Smooth muscle cell (in vitro differentiated cells): ENCODE measurements around the gene PRKACG. TPM values are rescaled to one million over a fixed set of nuclear protein-coding genes. Genes with fewer than 3 reads are reported as not detected.

Experiments used
- DNase-seq: peaks from one replicate; lab custom pipeline; 2025; ENCODE audit not compliant: unreplicated experiment; lab: John Stamatoyannopoulos, UW
- H2AFZ ChIP-seq: fragments of 200-600 bp; sonication (generic); 2 replicates; pipeline ENCODE4 v1.6.0; 2016; ENCODE audit warnings: antibody characterized with exemption, low read depth, mild to moderate bottlenecking
- H3F3A ChIP-seq: fragments of 200-600 bp; sonication (generic); 2 replicates; pipeline ENCODE4 v1.6.0; 2017; ENCODE audit warnings: antibody characterized with exemption, low read depth
- H3K27ac ChIP-seq: fragments of 200-600 bp; sonication (generic); 2 replicates; pipeline ENCODE4 v1.5.1; 2016; ENCODE audit warnings: low read depth, mild to moderate bottlenecking
- H3K27me3 ChIP-seq: fragments of 200-600 bp; sonication (generic); 2 replicates; pipeline ENCODE4 v1.6.1; 2016; ENCODE audit warnings: low read depth, mild to moderate bottlenecking
- H3K36me3 ChIP-seq: fragments of 200-600 bp; sonication (generic); 2 replicates; pipeline ENCODE4 v1.5.1; 2016; ENCODE audit warnings: low read depth
- H3K4me1 ChIP-seq: fragments of 200-600 bp; sonication (generic); 2 replicates; pipeline ENCODE4 v1.5.1; 2016; ENCODE audit warnings: low read depth
- H3K4me2 ChIP-seq: fragments of 200-600 bp; sonication (generic); 2 replicates; pipeline ENCODE4 v1.6.0; 2016; ENCODE audit warnings: mild to moderate bottlenecking
- H3K4me3 ChIP-seq: fragments of 200-600 bp; sonication (generic); 2 replicates; pipeline ENCODE4 v1.5.1; 2016; ENCODE audit warnings: mild to moderate bottlenecking
- H3K79me2 ChIP-seq: fragments of 200-600 bp; sonication (generic); 2 replicates; pipeline ENCODE4 v1.6.0; 2016; ENCODE audit warnings: low read depth, mild to moderate bottlenecking
- H3K9ac ChIP-seq: fragments of 200-600 bp; sonication (generic); 2 replicates; pipeline ENCODE4 v1.6.0; 2016; ENCODE audit warnings: low read depth
- H3K9me3 ChIP-seq: fragments of 200-600 bp; sonication (generic); replicated peaks from 2 replicates; pipeline ENCODE4 v1.5.1; 2016; ENCODE audit warnings: low read depth
- H4K20me1 ChIP-seq: fragments of 200-600 bp; sonication (generic); 2 replicates; pipeline ENCODE4 v1.6.0; 2016; ENCODE audit warnings: low read depth
- WGBS: methylation state at CpG from one replicate; pipeline ENCODE4 v1.1.7; 2016; ENCODE audit warnings: low lambda C conversion rate; 5-methylcytosine and 5-hydroxymethylcytosine counted together
- polyA plus RNA-seq: library from polyadenylated mRNA; unstranded; fragments of >200 nt; fragmentation: Nextera tagmentation; extraction: Ambion mirVana; gene quantifications from 2 replicates; pipeline ENCODE4 v1.2.1, GENCODE V29; 2016
- total RNA-seq: library from RNA; depleted of rRNA; stranded (reverse); fragments of >200 nt; gene quantifications from 2 replicates; pipeline ENCODE4 v1.2.3, GENCODE V29; 2014
- TF ChIP-seq, protein P1 (sequence below): fragments of 200-600 bp; sonication (generic); IDR thresholded peaks from 2 replicates; pipeline ENCODE4 v1.5.1; 2017; ENCODE audit warnings: borderline replicate concordance, mild to moderate bottlenecking, antibody characterized with exemption; ENCODE audit not compliant: insufficient read depth, poor library complexity, severe bottlenecking

Gene PRKACG
- total and polyA plus RNA-seq, 2 experiments from 2014 or later: not detected

DNA sequence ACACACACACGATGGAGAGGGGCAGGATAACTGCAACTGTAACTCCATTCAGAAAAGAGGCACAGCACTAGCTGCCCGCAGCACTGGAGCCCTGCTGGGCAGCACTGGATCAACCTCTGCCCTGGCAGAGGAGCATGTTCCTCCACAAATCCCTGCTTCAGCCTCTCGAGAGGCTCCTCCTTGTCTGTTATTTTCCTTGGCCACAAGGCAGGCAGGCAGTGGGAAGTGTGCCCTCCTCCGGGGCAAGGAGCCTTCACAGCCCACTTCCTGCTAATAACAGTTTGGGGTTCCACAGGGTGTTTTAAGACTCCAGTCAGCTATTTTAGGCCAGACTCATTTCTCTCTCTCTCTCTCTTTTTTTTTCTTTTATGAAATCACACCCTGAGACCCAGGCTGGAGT is 33.5 kb upstream of the PRKACG start:
- Histone ChIP-seq H3K27me3 (no peaks in the 10 kb centered on the region), H3F3A (no peaks in the 10 kb centered on the region), H4K20me1 (no peaks in the 10 kb centered on the region), H3K4me2 (no peak overlapping the region), H3K4me1 (peaks cover 6% of the 10 kb centered on the region), H3K79me2 (no peaks in the 10 kb centered on the region), H3K4me3 (no peak overlapping the region), H3K9ac (no peak overlapping the region), H3K9me3 (no peaks in the 10 kb centered on the region), H3K27ac (no peak overlapping the region), H2AFZ (no peak overlapping the region), H3K36me3 (no peaks in the 10 kb centered on the region)
- DNase-seq: no peak
- 96% methylated on average over 4 of the region's 4 CpGs for WGBS
- TF ChIP-seq, protein P1, sequence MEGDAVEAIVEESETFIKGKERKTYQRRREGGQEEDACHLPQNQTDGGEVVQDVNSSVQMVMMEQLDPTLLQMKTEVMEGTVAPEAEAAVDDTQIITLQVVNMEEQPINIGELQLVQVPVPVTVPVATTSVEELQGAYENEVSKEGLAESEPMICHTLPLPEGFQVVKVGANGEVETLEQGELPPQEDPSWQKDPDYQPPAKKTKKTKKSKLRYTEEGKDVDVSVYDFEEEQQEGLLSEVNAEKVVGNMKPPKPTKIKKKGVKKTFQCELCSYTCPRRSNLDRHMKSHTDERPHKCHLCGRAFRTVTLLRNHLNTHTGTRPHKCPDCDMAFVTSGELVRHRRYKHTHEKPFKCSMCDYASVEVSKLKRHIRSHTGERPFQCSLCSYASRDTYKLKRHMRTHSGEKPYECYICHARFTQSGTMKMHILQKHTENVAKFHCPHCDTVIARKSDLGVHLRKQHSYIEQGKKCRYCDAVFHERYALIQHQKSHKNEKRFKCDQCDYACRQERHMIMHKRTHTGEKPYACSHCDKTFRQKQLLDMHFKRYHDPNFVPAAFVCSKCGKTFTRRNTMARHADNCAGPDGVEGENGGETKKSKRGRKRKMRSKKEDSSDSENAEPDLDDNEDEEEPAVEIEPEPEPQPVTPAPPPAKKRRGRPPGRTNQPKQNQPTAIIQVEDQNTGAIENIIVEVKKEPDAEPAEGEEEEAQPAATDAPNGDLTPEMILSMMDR: no peak

DNA sequence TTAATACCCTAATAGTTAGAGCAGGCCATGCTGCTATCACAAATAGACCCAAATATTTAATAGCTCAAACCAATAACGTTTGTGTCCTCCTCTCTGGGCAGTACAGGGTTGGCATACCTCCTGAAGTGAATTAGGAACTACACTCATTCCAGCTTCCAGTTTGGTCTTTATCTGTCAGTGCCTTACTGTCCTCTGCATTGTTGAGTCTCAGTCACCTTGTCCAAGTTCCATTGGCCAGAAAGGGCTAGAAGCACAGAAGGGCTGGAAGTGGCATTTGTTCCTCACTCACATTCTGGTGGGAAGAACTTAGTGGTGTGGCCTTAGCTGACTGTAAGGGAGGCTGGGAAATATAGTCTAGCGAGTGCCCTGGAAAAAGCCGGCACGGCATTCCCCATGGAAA is 32.8 kb upstream of the PRKACG start:
- Histone ChIP-seq H3K9me3 (no peaks in the 10 kb centered on the region), H3K27me3 (no peaks in the 10 kb centered on the region), H3K4me2 (no peak overlapping the region), H3K4me1 (peaks cover 6% of the 10 kb centered on the region), H3K9ac (no peak overlapping the region), H3K36me3 (no peaks in the 10 kb centered on the region), H3K4me3 (no peak overlapping the region), H3K27ac (no peak overlapping the region), H2AFZ (no peak overlapping the region), H3F3A (no peaks in the 10 kb centered on the region), H3K79me2 (peaks cover 1% of the 10 kb centered on the region), H4K20me1 (no peaks in the 10 kb centered on the region)
- TF ChIP-seq, protein P1: no peak
- no peak for DNase-seq
- 70% methylated on average over 4 of the region's 4 CpGs for WGBS

DNA sequence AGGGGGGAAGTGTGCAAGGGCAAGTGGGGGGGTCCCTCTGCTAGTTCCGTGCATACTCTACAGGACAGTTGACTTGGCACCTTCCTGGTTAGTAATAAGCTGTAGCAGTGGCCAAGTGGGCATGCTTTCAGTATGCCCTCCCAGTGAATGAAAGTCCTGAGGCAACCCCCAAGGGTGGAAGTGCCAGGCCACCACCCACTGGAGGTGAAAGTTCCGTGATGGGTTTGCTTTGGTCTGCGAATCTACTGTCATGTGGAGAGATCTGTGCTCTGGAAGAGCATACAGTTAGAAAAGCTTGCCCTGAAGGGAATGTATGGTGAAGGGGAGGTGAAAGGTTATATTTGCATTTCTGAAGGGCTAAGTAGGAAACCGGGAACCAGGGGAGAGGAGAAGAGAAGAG is 31.9 kb upstream of the PRKACG start:
- Histone ChIP-seq H3K36me3 (no peaks in the 10 kb centered on the region), H3K79me2 (peaks cover 4% of the 10 kb centered on the region), H3F3A (no peaks in the 10 kb centered on the region), H2AFZ (no peak overlapping the region), H3K4me2 (no peak overlapping the region), H3K27ac (no peak overlapping the region), H3K27me3 (no peaks in the 10 kb centered on the region), H4K20me1 (no peaks in the 10 kb centered on the region), H3K9ac (no peak overlapping the region), H3K4me3 (no peak overlapping the region), H3K4me1 (peaks cover 6% of the 10 kb centered on the region), H3K9me3 (no peaks in the 10 kb centered on the region)
- TF ChIP-seq, protein P1: no peak
- no peak for DNase-seq
- 80% methylated on average over 4 of the region's 4 CpGs for WGBS
